Prostate gland (tissue), 2 donors: ENCODE data around the gene DOK6.

Experiments used
- POLR2A ChIP-seq: fragments of 450-650 bp; IDR thresholded peaks from one replicate; pipeline ENCODE4 v1.6.1; 2016; ENCODE audit warnings: antibody characterized with exemption, mild to moderate bottlenecking
- TF ChIP-seq, protein P1 (sequence below), 4 experiments: fragments of 200-600 bp in 2 of 4; fragments of 450-650 bp in 2 of 4; sonication (generic) in 2 of 4; IDR thresholded peaks; 1 replicate in 3 of 4; 2 replicates in 1 of 4; pipeline ENCODE4 v1.5.1; 2016 to 2019; ENCODE audit warnings: antibody characterized with exemption in 4 of 4, mild to moderate bottlenecking in 2 of 4, moderate library complexity in 2 of 4

DNA sequence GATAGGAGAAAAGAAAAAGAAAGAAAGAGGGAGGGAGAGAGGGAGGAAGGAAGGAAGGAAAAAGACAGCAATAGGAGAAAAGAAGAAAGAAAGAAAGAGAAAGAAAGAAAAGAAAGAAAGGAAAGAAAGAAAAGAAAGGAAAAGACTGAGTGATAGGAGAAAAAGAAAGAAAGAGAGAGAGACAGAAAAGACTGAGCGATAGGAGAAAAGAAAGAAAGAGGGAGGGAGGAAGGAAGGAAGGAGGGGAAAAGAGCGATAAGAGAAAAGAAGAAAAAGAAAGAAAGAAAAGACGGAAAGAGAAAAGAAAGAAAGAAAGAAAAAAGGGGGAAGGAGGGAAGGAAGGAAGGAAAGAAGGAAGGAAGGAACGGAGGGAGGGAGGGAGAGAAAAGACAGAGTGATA, 216.7 kb downstream of the DOK6 start:
- TF ChIP-seq, protein P1, sequence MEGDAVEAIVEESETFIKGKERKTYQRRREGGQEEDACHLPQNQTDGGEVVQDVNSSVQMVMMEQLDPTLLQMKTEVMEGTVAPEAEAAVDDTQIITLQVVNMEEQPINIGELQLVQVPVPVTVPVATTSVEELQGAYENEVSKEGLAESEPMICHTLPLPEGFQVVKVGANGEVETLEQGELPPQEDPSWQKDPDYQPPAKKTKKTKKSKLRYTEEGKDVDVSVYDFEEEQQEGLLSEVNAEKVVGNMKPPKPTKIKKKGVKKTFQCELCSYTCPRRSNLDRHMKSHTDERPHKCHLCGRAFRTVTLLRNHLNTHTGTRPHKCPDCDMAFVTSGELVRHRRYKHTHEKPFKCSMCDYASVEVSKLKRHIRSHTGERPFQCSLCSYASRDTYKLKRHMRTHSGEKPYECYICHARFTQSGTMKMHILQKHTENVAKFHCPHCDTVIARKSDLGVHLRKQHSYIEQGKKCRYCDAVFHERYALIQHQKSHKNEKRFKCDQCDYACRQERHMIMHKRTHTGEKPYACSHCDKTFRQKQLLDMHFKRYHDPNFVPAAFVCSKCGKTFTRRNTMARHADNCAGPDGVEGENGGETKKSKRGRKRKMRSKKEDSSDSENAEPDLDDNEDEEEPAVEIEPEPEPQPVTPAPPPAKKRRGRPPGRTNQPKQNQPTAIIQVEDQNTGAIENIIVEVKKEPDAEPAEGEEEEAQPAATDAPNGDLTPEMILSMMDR (IDR thresholded peaks at IDR 0.05): no peak
- no peak for TF ChIP-seq POLR2A
